ENCODE data around the gene MAST2.

DNA sequence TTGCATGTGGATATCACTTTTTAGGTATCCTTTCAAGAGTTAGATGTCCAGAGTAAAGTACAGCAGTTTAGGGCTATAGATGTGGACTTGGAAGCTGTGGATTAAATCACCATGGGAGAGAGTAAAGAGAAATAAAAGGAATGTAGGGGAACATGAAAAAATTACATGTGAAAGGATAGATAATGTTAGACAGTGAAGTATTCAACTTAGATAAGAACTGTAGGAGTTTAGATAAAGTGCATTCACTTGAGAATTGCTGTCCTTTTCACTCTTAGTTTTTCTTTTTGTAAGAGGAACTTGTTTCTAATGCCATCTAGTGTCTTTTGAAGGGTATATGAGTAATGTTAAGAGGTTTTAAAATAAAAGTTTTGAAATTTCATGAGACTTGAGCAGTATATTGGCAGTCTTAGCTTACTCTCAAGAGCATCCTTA is 40.1 kb downstream of the MAST2 start:
- no peak for TF ChIP-seq POLR2A (IDR thresholded peaks at IDR 0.05)
- TF ChIP-seq, protein P1, sequence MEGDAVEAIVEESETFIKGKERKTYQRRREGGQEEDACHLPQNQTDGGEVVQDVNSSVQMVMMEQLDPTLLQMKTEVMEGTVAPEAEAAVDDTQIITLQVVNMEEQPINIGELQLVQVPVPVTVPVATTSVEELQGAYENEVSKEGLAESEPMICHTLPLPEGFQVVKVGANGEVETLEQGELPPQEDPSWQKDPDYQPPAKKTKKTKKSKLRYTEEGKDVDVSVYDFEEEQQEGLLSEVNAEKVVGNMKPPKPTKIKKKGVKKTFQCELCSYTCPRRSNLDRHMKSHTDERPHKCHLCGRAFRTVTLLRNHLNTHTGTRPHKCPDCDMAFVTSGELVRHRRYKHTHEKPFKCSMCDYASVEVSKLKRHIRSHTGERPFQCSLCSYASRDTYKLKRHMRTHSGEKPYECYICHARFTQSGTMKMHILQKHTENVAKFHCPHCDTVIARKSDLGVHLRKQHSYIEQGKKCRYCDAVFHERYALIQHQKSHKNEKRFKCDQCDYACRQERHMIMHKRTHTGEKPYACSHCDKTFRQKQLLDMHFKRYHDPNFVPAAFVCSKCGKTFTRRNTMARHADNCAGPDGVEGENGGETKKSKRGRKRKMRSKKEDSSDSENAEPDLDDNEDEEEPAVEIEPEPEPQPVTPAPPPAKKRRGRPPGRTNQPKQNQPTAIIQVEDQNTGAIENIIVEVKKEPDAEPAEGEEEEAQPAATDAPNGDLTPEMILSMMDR (IDR thresholded peaks at IDR 0.05), result peak in 1 of 3 experiments; percentile 12

Measured in testis (tissue), 2 donors.